ENCODE measurements around the gene HAPLN2.

- no peak for TF ChIP-seq CTCF (IDR thresholded peaks at IDR 0.05)
- TF ChIP-seq POLR2AphosphoS5 (IDR thresholded peaks at IDR 0.05) = no peak
Measured at GRCh38 chr1:156624814-156625435, 5.7 kb downstream of the HAPLN2 start.

All from esophagus muscularis mucosa (tissue), 3 donors.